Measurements from ENCODE around the gene GUK1. TPM values are rescaled to one million over a fixed set of nuclear protein-coding genes. Genes with fewer than 3 reads are reported as not detected.
"Not testable (repeated sequence)": the region's sequence is repeated elsewhere in the genome, so short reads cannot be mapped to it uniquely, and the experiment has no call there.

The GUK1 gene
- total RNA-seq, 4 donors from 2014 or later, result 234 to 504 (median 299) TPM

DNA sequence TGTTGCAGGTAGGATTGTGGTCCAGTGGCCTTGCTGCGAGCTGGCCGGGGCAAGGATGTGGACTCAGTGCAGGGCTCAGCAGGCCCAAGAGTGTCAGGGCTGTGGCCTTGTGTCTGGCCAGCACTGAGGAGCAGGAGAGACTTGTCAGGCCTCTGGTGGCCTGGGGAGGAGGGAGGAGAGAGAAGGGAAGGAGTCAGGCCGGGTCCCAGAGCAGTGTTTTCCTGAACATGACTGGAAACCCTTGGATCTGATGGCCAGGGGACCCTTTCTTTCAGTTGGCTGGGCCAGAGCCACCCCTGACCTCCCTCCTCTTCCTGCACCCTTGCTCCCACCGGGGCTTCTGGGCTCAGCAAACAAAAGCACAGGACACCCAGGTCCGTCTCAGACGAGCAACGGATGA, 30.6 kb downstream of the GUK1 start:
- Histone ChIP-seq H3K4me1 (peaks cover 0 to 22% (median 0%) of the 10 kb centered on the region in 3 donors), H3K9me3 (no peaks in the 10 kb centered on the region), H3K4me3 (no peak overlapping the region), H3K36me3 (peaks cover 0 to 12% of the 10 kb centered on the region in 2 donors), H3K27me3 (no peaks in the 10 kb centered on the region), H3K27ac (no peak overlapping the region)
- TF ChIP-seq EP300 (IDR thresholded peaks at IDR 0.05) (no peak), POLR2A (IDR thresholded peaks at IDR 0.05) (no peak), POLR2AphosphoS5 (IDR thresholded peaks at IDR 0.05) (no peak)
- TF ChIP-seq, protein P1, sequence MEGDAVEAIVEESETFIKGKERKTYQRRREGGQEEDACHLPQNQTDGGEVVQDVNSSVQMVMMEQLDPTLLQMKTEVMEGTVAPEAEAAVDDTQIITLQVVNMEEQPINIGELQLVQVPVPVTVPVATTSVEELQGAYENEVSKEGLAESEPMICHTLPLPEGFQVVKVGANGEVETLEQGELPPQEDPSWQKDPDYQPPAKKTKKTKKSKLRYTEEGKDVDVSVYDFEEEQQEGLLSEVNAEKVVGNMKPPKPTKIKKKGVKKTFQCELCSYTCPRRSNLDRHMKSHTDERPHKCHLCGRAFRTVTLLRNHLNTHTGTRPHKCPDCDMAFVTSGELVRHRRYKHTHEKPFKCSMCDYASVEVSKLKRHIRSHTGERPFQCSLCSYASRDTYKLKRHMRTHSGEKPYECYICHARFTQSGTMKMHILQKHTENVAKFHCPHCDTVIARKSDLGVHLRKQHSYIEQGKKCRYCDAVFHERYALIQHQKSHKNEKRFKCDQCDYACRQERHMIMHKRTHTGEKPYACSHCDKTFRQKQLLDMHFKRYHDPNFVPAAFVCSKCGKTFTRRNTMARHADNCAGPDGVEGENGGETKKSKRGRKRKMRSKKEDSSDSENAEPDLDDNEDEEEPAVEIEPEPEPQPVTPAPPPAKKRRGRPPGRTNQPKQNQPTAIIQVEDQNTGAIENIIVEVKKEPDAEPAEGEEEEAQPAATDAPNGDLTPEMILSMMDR (IDR thresholded peaks at IDR 0.05), result no peak
- ATAC-seq, result no peak
- 100% methylated on average over 1 to 3 of the region's 7 CpGs for WGBS, 2 donors (ENCODE audit: low coverage in 1 of 2)

DNA sequence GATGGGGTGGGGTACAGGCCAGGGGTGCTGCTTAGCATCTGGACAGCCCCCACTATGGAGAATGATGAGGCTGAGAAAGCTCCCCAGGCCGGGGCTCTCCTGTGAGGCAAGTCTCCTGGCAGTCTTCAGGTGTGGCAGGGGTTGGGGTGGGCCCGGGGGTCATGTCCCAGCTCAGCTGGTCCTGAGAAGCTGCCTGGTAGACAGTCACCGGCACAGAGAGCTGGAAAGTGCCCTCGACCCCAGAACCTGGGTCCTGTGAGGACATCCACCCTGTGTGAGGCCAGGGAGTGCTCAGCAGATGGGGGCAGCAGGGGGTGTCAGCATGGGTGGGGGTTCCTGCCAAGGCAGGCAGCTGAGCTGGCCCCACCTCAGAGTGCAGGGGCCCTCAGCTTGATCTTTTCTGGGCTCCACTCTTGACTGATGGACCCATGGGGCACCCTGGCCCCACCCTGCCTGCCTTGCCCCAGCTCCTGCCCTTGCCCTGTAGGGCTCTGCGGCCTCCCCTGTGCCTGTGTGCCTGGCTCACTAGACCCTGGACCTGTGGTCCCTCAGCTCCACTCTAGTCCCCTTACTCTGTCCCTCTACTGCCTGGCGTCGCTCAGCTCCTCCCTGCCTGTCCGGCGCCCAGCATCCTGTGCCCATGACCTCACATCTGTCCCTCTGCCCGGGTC, 31.3 kb downstream of the GUK1 start:
- H3K9me3 ChIP-seq, result no peaks in the 10 kb centered on the region
- H3K27ac ChIP-seq, result no peak overlapping the region
- H3K4me3 ChIP-seq, result no peak overlapping the region
- peaks cover 0 to 18% (median 0%) of the 10 kb centered on the region in 3 donors for H3K4me1 ChIP-seq
- H3K27me3 ChIP-seq, result no peaks in the 10 kb centered on the region
- ATAC-seq, result no peak
- 40 to 76% methylated on average over 2 to 5 of the region's 10 CpGs for WGBS, 2 donors (ENCODE audit: low coverage in 1 of 2)
- TF ChIP-seq POLR2AphosphoS5 (IDR thresholded peaks at IDR 0.05) (no peak), POLR2A (IDR thresholded peaks at IDR 0.05) (no peak), EP300 (IDR thresholded peaks at IDR 0.05) (no peak)
- TF ChIP-seq, protein P1 (IDR thresholded peaks at IDR 0.05), result no peak
- peaks cover 0 to 19% of the 10 kb centered on the region in 2 donors for H3K36me3 ChIP-seq

DNA sequence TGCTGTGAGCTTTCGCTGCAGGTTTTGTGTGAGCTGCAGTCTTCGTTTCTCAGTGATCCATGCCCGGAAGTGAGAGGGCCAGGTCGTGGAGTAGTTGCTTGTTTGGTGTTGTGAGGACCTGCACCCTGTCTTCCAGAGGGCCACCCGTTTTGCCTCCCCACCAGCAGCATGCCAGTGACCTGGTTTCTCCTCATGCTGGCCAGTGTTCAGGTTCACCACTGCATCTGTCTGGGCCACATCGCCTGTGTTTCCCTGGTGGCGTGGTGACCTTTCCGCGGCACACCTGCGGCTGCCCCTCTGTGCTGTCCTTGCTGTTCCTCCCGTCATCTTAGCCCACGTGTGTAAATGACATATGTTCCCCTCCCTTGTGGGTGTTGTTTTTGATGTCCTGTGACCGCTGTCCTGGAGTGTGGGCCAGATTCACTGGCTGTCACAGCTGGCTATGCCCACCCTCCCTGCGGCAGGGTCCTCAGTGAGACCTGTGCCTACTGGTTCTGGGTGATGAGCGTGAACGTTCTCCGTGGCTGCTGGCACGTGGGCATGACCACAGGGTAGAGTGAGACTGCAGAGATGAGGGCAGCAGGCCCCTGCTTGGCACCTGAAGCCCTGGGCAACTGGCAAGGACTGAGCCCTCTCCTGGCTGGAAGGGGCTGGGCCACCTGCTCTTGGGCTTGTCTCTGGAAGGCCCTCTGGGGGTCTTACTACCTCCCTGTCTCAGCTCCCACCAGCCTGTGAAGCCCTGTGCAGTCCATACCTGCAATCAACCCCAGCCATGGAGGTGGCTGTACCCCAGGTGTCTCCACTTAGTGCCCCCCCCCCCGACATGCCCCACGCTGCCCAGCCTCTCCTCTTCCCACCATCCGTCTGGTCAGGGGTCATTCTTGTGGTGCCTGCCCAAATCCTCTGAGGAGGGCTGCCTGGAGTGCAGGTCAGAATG, 32.8 kb downstream of the GUK1 start:
- ATAC-seq, result peak; percentile 6
- H3K4me1 ChIP-seq, result peaks cover 0 to 6% (median 0%) of the 10 kb centered on the region in 3 donors
- H3K36me3 ChIP-seq, result peaks cover 0 to 27% of the 10 kb centered on the region in 2 donors
- no peak for TF ChIP-seq POLR2A (IDR thresholded peaks at IDR 0.05)
- TF ChIP-seq POLR2AphosphoS5 (IDR thresholded peaks at IDR 0.05), result no peak
- TF ChIP-seq EP300 (IDR thresholded peaks at IDR 0.05), result no peak
- TF ChIP-seq, protein P1 (IDR thresholded peaks at IDR 0.05), result no peak
- H3K4me3 ChIP-seq, result no peak overlapping the region
- no peaks in the 10 kb centered on the region for H3K27me3 ChIP-seq
- peak overlapping the region in 2 of 4 donors; percentile 17 to 29 for H3K27ac ChIP-seq
- WGBS, 2 donors (ENCODE audit: low coverage in 1 of 2), result 60 to 80% methylated on average over 1 to 3 of the region's 21 CpGs
- H3K9me3 ChIP-seq, result no peaks in the 10 kb centered on the region

DNA sequence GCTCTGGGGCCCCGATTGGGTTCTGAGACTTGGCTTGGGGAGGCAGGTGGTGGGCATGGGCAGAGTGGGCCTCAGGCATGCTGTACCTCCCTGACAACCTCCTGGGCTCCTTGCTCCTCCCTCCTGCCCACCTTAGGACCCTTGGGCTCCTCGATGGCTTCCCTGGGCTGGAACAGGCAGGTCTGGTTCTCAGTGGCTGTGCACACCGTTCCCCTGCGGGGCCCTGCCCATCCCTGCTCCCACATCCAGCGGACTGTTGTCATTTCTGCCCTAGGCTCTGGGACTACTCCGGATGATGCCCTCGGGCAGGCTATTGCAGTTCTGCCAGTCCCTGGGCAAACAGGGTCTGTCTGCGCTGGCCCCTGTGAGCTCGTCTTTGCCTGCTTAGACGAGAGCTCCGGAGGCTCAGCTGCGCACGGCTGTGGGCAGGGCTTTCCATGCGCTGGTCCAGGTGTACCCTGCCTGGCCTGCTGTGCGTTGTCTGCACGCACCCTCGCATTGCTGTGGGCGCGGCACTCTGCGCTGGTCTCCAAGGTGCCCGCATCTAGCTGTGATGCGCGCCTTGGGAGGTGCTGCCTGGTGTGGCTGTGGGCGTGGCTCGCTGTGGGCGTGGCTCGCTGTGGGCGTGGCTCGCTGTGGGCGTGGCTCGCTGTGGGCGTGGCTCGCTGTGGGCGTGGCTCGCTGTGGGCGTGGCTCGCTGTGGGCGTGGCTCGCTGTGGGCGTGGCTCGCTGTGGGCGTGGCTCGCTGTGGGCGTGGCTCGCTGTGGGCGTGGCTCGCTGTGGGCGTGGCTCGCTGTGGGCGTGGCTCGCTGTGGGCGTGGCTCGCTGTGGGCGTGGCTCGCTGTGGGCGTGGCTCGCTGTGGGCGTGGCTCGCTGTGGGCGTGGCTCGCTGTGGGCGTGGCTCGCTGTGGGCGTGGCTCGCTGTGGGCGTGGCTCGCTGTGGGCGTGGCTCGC, 33.7 kb downstream of the GUK1 start:
- peaks cover 0 to 27% of the 10 kb centered on the region in 2 donors for H3K36me3 ChIP-seq
- H3K27ac ChIP-seq, result peak overlapping the region in 2 of 4 donors; percentile 17 to 29
- not testable (repeated sequence) for H3K4me3 ChIP-seq, H3K27me3 ChIP-seq, ATAC-seq, H3K9me3 ChIP-seq
- peaks cover 0 to 14% (median 0%) of the 10 kb centered on the region in 3 donors for H3K4me1 ChIP-seq
- 87% methylated on average over 3 of the region's 69 CpGs; no CpG with 5 or more reads in 1 of the 2 donors for WGBS, 2 donors (ENCODE audit: low coverage in 1 of 2)

All from gastroesophageal sphincter (tissue), 4 donors.